Measurements from ENCODE around the gene TAOK3. TPM values are rescaled to one million over a fixed set of nuclear protein-coding genes. Genes with fewer than 3 reads are reported as not detected.
A peak's percentile ranks its signal among the peaks of the same experiment; 100 is the strongest.

TAOK3 gene
- total RNA-seq, 1 donor from 2014 or later = 1.1 TPM

DNA sequence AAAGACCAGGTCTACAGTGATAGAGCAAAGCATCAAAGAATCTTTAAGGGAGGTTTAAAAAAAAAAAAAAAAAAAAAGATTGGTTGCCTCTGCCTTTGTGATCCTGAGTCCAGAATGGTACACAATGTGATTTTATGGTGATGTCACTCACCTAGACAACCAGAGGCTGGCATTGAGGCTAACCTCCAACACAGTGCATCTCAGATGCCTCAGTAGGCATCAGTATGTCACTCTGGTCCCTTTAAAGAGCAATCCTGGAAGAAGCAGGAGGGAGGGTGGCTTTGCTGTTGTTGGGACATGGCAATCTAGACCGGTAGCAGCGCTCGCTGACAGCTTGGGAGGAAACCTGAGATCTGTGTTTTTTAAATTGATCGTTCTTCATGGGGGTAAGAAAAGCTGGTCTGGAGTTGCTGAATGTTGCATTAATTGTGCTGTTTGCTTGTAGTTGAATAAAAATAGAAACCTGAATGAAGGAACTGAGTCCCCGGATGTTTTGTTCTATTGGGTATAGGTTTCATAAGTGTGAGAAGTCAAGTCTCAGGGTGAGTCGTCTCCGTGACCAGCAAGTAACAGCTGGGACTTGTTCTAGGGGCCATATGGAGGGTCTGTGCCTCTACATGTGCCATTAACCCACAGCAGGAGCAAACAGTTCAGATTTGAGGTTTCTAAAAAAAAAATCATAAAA, 227.5 kb downstream of the TAOK3 start:
- no peak for DNase-seq (ENCODE audit: low spot score)
- H3K9me3 Mint-ChIP-seq = no peaks in the 10 kb centered on the region
- Histone ChIP-seq H4K20me1 (ENCODE audit: low read depth) (peaks cover 5% of the 10 kb centered on the region), H2AFZ (replicated peaks) (no peak overlapping the region), H3K27me3 (no peaks in the 10 kb centered on the region), H3K36me3 (peaks cover 7% of the 10 kb centered on the region), H3F3A (ENCODE audit: low read depth) (no peaks in the 10 kb centered on the region), H3K27ac (no peak overlapping the region), H3K9me3 (ENCODE audit: low read depth) (no peaks in the 10 kb centered on the region), H3K4me1 (no peaks in the 10 kb centered on the region), H3K9ac (no peak overlapping the region), H3K4me2 (no peak overlapping the region), H3K79me2 (ENCODE audit: low read depth) (peaks cover 7% of the 10 kb centered on the region), H3K4me3 (no peak overlapping the region)
- peaks cover 2% of the 10 kb centered on the region for H3K27me3 Mint-ChIP-seq (ENCODE audit: insufficient read depth, low read depth)
- H3K36me3 Mint-ChIP-seq = peaks cover 38% of the 10 kb centered on the region
- TF ChIP-seq EZH2 (IDR thresholded peaks at IDR 0.05) (no peak), EZH2phosphoT487 (IDR thresholded peaks at IDR 0.05) (no peak), CTCF (IDR thresholded peaks at IDR 0.05) (no peak)
- no peaks in the 10 kb centered on the region for H3K4me1 Mint-ChIP-seq
- H3K27ac Mint-ChIP-seq = peak overlapping the region; percentile 46
- H3K4me3 Mint-ChIP-seq = peak overlapping the region; percentile 38

- TF ChIP-seq EZH2 (IDR thresholded peaks at IDR 0.05) = no peak
- no peak for TF ChIP-seq CTCF (IDR thresholded peaks at IDR 0.05)
- TF ChIP-seq EZH2phosphoT487 (IDR thresholded peaks at IDR 0.05) = no peak
- Histone ChIP-seq H3K4me1 (no peaks in the 10 kb centered on the region), H3K36me3 (peaks cover 7% of the 10 kb centered on the region)
These were observed 228.2 kb downstream of the TAOK3 start for GRCh38 chr12:118144499-118144898.

GRCh38 chr12:118140825-118141224, 231.9 kb downstream of the TAOK3 start:
- H2AFZ ChIP-seq (replicated peaks) = no peak overlapping the region
- no peak overlapping the region for H3K27ac Mint-ChIP-seq
- H3K27me3 Mint-ChIP-seq (ENCODE audit: insufficient read depth, low read depth) = peaks cover 6% of the 10 kb centered on the region
- H3K36me3 Mint-ChIP-seq = peaks cover 40% of the 10 kb centered on the region
- peaks cover 29% of the 10 kb centered on the region for H3K79me2 ChIP-seq (ENCODE audit: low read depth)
- no peak overlapping the region for H3K4me3 ChIP-seq
- peaks cover 19% of the 10 kb centered on the region for H4K20me1 ChIP-seq (ENCODE audit: low read depth)
- no peaks in the 10 kb centered on the region for H3F3A ChIP-seq (ENCODE audit: low read depth)
- H3K4me1 Mint-ChIP-seq = peaks cover 7% of the 10 kb centered on the region
- H3K9ac ChIP-seq = no peak overlapping the region
- no peak for DNase-seq (ENCODE audit: low spot score)
- H3K36me3 ChIP-seq = peaks cover 7% of the 10 kb centered on the region
- no peaks in the 10 kb centered on the region for H3K27me3 ChIP-seq
- TF ChIP-seq EZH2phosphoT487 (IDR thresholded peaks at IDR 0.05) = no peak
- no peak for TF ChIP-seq CTCF (IDR thresholded peaks at IDR 0.05)
- TF ChIP-seq EZH2 (IDR thresholded peaks at IDR 0.05) = no peak
- H3K9me3 ChIP-seq (ENCODE audit: low read depth) = no peaks in the 10 kb centered on the region
- H3K9me3 Mint-ChIP-seq = no peaks in the 10 kb centered on the region
- no peak overlapping the region for H3K27ac ChIP-seq
- no peak overlapping the region for H3K4me3 Mint-ChIP-seq
- no peaks in the 10 kb centered on the region for H3K4me1 ChIP-seq
- no peak overlapping the region for H3K4me2 ChIP-seq

More at GRCh38 chr12:118144499-118144898, 228.2 kb downstream of the TAOK3 start:
- Histone ChIP-seq H3K9ac (no peak overlapping the region), H2AFZ (replicated peaks) (no peak overlapping the region), H4K20me1 (ENCODE audit: low read depth) (peaks cover 6% of the 10 kb centered on the region), H3F3A (ENCODE audit: low read depth) (no peaks in the 10 kb centered on the region), H3K27ac (no peak overlapping the region), H3K4me3 (no peak overlapping the region), H3K79me2 (ENCODE audit: low read depth) (peaks cover 7% of the 10 kb centered on the region), H3K9me3 (ENCODE audit: low read depth) (no peaks in the 10 kb centered on the region), H3K27me3 (no peaks in the 10 kb centered on the region), H3K4me2 (no peak overlapping the region)
- no peak for DNase-seq (ENCODE audit: low spot score)
- Mint-ChIP-seq H3K36me3 (peaks cover 45% of the 10 kb centered on the region), H3K27ac (no peak overlapping the region), H3K4me1 (no peaks in the 10 kb centered on the region), H3K4me3 (no peak overlapping the region), H3K9me3 (no peaks in the 10 kb centered on the region), H3K27me3 (ENCODE audit: insufficient read depth, low read depth) (peaks cover 2% of the 10 kb centered on the region)
